Activated naive CD8-positive, alpha-beta T cell treated with anti-CD3 and anti-CD28 coated beads for 36 hours (primary cell): Measurements from ENCODE around the gene ASIC3. TPM values are rescaled to one million over a fixed set of nuclear protein-coding genes. Genes with fewer than 3 reads are reported as not detected.

ENCODE experiments used
- DNase-seq: peaks from one replicate; pipeline ENCODE4 v3.0.0; 2021
- H3K27ac Mint-ChIP-seq: one replicate; pipeline ENCODE4 v1.8.0; 2022; ENCODE audit warnings: mild to moderate bottlenecking, moderate library complexity, mixed read lengths
- H3K27me3 Mint-ChIP-seq: one replicate; pipeline ENCODE4 v1.8.0; 2022; ENCODE audit warnings: mild to moderate bottlenecking, mixed read lengths
- H3K36me3 Mint-ChIP-seq: one replicate; pipeline ENCODE4 v1.8.0; 2021; ENCODE audit warnings: mild to moderate bottlenecking, mixed read lengths
- H3K4me1 Mint-ChIP-seq: one replicate; pipeline ENCODE4 v1.8.0; 2021; ENCODE audit warnings: mixed read lengths
- H3K4me3 Mint-ChIP-seq: one replicate; pipeline ENCODE4 v1.8.0; 2022; ENCODE audit warnings: mild to moderate bottlenecking, moderate library complexity, mixed read lengths
- H3K9me3 Mint-ChIP-seq: one replicate; pipeline ENCODE4 v1.8.0; 2022; ENCODE audit warnings: mixed read lengths
- total RNA-seq, 2 experiments: library from RNA; stranded (reverse); gene quantifications; one replicate each; pipeline ENCODE4 v1.2.3, GENCODE V29; 2021

ASIC3 gene
- total RNA-seq, 2 experiments from 2014 or later = 2.7 to 3.2 TPM

DNA sequence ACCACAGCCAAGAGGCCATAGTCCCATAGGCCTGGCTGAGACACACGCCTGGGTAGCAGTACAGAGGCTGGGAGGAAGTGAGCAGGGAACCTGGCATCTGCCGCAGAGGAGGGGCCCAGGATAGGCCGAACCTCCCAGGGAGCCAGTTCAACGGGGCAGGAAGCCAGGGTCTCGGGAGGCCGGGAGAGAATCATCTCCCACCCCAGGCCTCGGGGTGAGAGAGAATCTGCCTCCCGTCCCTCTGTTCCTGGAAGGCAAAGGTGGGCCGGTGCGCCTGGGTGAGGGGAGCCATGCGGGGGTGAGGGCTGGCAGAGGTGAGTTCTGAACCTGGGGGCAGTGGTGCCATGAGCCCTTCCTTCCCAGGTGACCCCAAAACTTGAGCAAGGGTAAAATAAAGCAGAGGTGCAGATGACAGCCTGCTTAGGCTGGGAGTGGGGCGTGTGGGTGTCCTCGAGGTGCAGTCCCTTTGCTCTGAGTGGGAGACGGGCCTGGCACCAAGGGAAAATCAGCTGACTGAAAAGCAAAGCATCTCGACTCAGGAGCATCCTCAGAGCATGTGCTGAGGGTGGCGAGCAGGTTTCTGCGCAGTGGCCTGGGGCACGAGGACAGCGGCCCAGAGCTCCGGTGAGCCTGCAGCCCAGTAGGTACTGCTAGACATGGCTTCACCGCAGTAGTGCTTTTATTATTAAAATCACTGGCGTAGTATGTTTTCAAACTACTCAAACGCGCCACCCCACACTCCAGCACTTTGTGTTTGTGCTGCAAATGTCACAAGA, 53.5 kb downstream of the ASIC3 start:
- no peak overlapping the region for H3K27ac Mint-ChIP-seq
- no peaks in the 10 kb centered on the region for H3K4me1 Mint-ChIP-seq
- H3K27me3 Mint-ChIP-seq = no peaks in the 10 kb centered on the region
- no peak overlapping the region for H3K4me3 Mint-ChIP-seq
- no peaks in the 10 kb centered on the region for H3K36me3 Mint-ChIP-seq
- DNase-seq = no peak
- no peaks in the 10 kb centered on the region for H3K9me3 Mint-ChIP-seq

Other genes starting within 250 kb of the ASIC3 start
- not detected for gene TMEM176B, start 248.2 kb upstream of the ASIC3 start, total RNA-seq
- not detected for gene TMEM176A, start 247.8 kb upstream of the ASIC3 start, total RNA-seq
- not detected for gene AOC1, start 196.0 kb upstream of the ASIC3 start, total RNA-seq
- under 1 TPM; 0.22 to 0.45 TPM for gene KCNH2, start 70.2 kb upstream of the ASIC3 start, total RNA-seq
- gene NOS3, start 57.5 kb upstream of the ASIC3 start, total RNA-seq = 1 to 10 TPM; 5.8 to 6.1 TPM
- gene ATG9B, start 24.0 kb upstream of the ASIC3 start, total RNA-seq = 10 to 100 TPM; 12.3 TPM
- gene ABCB8, start 20.1 kb upstream of the ASIC3 start, total RNA-seq = 10 to 100 TPM; 34.3 to 37.6 TPM
- 10 to 100 TPM; 13.3 to 16.0 TPM for gene CDK5, start 9.4 kb downstream of the ASIC3 start, total RNA-seq
- 10 to 100 TPM; 66.5 to 69.1 TPM for gene SLC4A2, start 11.1 kb downstream of the ASIC3 start, total RNA-seq
- gene FASTK, start 32.3 kb downstream of the ASIC3 start, total RNA-seq = 10 to 100 TPM; 65.9 to 68.7 TPM
- gene TMUB1, start 35.0 kb downstream of the ASIC3 start, total RNA-seq = 10 to 100 TPM; 59.2 to 59.3 TPM
- 10 to 100 TPM; 24.8 to 25.3 TPM for gene AGAP3, start 37.9 kb downstream of the ASIC3 start, total RNA-seq
- not detected for gene GBX1, start 119.2 kb downstream of the ASIC3 start, total RNA-seq
- not detected for gene ASB10, start 138.7 kb downstream of the ASIC3 start, total RNA-seq
- gene H2BK1, start 162.0 kb downstream of the ASIC3 start, total RNA-seq = not detected
- gene ABCF2, start 178.7 kb downstream of the ASIC3 start, total RNA-seq = 10 to 100 TPM; 85.2 to 87.5 TPM
- gene CHPF2, start 184.0 kb downstream of the ASIC3 start, total RNA-seq = 10 to 100 TPM; 24.5 to 25.1 TPM
- 1 to 10 TPM; 4.1 to 4.3 TPM for gene SMARCD3, start 200.2 kb downstream of the ASIC3 start, total RNA-seq